Stomach (tissue), 4 donors: Measurements from ENCODE around the gene LRRC15.

Experiments used
- CTCF ChIP-seq, 7 experiments: fragments of 450-650 bp in 4 of 7; fragments of 200-600 bp in 3 of 7; sonication (generic) in 3 of 7; IDR thresholded peaks; one replicate each; pipeline ENCODE4 v1.5.1; 2016 to 2019; ENCODE audit warnings: antibody characterized with exemption in 7 of 7, control low read depth in 2 of 7, mild to moderate bottlenecking in 1 of 7
- POLR2A ChIP-seq, 4 donors: fragments of 450-650 bp; IDR thresholded peaks; one replicate each; pipeline ENCODE4 v1.6.1; 2016; ENCODE audit warnings: antibody characterized with exemption in 4 of 4, control low read depth in 2 of 4, mild to moderate bottlenecking in 1 of 4, moderate library complexity in 1 of 4
- POLR2AphosphoS5 ChIP-seq, 3 donors: sonication (generic); formaldehyde crosslinking; IDR thresholded peaks; one replicate each; pipeline ENCODE4 v1.6.1; 2016; ENCODE audit warnings: antibody characterized with exemption in 3 of 3

DNA sequence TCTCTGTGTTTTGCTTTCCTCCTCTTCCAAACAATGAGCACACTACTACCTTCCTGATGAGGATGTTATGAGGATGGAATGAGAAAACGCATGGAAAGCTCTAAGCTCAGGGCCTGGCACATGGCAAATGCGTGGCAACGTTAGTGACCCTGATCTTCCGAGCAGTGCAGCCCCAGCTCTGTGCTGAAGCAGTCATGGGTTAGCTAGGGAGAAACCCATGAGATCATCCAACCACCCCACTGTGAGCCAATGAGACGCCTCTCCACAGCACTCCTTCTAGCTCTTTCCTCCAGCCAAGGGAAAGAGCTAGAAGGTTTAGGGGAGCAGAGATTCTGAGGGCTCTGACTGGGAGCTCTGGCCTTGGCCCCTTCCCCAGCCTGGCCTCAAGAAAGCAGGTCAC, 22.9 kb downstream of the LRRC15 start:
- no peak for TF ChIP-seq CTCF (IDR thresholded peaks at IDR 0.05)
- no peak for TF ChIP-seq POLR2A (IDR thresholded peaks at IDR 0.05)
- TF ChIP-seq POLR2AphosphoS5 (IDR thresholded peaks at IDR 0.05), result no peak
